HG02938 (cell line): Measurements from ENCODE around the gene SREK1IP1.

Source experiments
- ATAC-seq: cut with Tn5 transposase; IDR thresholded peaks from one replicate; pipeline ENCODE4 v1.9.1; 2021; ENCODE audit warnings: mild to moderate bottlenecking, moderate library complexity; ENCODE audit not compliant: unreplicated experiment

The SREK1IP1 gene

DNA sequence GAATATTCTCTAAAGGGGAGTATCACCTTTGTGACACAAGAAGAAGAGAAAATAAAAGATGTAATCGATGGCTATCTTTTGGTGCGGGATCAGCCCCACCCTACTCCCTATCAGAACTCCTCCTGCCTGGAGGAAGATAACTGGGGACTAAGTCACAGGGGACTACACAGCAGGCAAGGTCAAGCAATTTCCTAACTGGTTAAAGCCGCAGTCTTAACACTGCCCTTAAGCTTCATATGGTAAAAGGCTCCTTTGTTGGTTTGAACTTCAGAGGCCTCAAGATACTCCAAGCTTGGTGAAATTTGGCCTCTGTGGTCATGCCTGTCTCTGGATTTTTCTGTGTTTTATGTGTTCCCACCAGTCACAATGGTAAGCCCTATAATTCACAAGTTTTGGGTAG, 79.5 kb downstream of the SREK1IP1 start:
- ATAC-seq, result no peak

DNA sequence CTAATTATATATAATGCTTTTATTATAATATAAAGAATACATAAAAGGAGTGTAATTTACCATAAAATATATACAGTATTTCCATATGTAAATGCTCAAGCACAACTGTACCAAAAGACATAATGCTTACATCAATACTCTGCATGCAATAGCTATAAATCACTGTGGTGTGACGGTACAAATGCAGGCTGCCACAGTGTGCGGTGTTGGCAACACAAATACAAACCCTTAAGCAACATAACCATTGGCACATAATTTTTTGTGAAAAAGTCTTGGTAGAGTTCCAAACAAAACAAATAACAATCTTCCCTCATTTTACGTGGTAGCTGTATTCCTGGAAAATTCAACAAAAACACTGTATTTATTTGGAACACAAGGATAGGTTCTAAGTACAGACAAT, 80.1 kb downstream of the SREK1IP1 start:
- no peak for ATAC-seq

DNA sequence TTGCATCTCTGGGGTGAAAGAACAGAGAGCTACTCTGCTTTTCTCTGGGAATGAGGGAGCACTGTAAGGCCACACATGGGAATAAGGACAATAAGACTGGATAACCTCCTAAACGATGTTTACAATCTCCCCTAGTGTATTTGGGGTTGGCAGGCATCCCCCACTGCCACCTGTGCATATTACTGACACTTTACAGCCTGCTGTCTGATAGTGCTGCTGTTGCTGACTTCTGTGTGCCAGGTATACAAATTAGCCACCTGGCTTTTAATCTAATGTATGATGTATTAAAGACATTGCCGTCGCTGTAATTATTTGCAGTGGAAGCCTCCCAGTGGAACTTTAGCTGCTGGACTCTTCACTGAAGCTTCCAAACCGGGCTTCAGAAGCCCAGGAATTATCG, 82.6 kb downstream of the SREK1IP1 start:
- no peak for ATAC-seq

DNA sequence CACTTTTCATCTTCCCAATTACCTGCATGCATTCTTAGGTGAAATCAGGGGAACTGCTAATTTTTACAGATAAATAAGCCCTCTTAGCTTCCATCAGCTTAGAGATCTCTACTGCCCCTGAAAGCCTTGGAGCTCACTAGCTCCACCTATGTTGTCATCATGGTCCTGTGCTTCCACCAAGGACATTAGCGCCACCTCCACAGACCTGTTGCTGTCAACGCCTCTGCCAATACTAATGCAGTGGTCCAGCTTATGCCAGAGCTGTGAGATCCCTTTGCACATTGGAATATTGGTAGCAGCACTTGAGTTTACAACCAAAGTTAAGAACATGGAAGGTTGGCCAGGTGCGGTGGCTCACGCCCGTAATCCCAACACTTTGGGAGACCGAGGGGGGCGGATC, 85.9 kb downstream of the SREK1IP1 start:
- no peak for ATAC-seq

DNA sequence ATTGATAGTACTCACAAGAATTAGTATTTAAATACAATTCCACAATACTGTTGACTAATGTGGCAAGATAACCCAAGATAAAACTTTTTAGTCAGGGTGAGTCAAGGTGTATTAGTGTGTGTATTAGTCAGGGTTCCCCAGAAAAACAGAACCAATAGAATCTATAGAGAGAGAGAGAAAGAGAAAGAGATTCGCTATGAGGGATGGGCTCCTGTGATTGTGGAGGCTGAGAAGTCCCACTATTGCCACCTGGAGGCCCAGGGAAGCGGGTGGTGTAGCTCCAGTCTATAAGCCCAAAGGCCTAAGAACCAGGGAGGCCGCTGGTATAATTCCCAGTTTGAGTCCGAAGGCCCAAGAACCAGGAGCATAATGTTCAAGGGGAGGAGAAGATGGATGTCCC, 88.2 kb downstream of the SREK1IP1 start:
- peak; percentile 49 for ATAC-seq

DNA sequence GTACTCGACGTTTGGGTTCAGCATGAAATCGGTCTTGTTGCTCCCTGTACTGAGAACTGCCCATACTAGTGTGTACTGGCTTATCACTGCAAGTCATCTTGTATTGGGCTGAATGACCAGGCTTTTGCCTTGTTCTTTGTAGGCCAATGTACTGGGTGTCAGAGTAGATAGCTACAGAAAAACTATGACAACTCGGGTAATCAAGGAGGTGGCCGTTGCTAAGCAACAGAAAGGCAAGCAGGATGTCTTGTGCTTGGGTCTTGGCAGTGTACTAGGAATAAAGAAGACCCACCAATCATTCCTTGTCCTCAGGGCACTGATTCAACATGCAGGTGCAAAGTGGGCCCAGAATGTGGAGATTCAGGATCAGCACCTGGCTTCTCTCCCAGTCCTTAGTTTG, 90.1 kb downstream of the SREK1IP1 start:
- no peak for ATAC-seq

DNA sequence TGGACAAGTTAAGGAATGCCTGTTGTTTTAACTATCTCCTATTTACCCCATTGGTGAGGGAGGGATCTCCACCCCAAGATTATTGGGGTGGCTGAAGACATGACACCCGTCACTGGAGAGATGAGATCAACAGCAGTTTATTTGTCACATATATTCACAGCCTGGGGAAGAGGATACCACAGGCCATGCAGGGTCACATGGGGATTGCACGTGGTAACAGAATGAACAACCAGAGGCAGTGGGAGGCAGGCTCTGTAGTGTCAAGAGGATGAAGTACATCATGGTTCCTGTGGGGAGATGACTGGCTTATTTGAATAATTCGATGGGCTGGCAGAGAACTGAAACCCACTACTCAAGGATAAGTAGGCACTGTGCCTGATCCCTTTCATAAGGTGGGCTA, 96.8 kb downstream of the SREK1IP1 start:
- ATAC-seq, result no peak

DNA sequence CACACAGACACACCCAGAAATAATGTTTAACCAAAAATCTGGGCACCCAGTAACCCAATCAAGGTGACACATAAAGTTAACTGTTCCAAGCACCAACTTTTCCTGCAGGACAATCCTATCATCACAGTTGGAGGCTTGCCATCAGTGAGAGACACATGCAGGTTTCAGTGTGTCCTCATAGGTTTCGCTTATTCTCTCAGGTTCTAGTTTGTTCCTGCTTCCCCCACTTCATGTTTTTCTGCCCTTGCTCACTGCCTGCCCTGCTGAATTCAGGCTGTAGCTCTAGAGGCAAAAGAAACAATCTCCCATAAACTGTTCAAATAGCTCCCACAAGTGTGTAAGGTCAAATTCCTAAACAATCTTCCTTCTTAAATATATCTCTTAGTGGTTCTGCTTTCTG, 98.2 kb downstream of the SREK1IP1 start:
- no peak for ATAC-seq
